ENCODE measurements around the gene SCO1. TPM values are rescaled to one million over a fixed set of nuclear protein-coding genes. Genes with fewer than 3 reads are reported as not detected.

SCO1 gene
- total RNA-seq, 1 experiment from 2014 or later = 60.3 TPM

DNA sequence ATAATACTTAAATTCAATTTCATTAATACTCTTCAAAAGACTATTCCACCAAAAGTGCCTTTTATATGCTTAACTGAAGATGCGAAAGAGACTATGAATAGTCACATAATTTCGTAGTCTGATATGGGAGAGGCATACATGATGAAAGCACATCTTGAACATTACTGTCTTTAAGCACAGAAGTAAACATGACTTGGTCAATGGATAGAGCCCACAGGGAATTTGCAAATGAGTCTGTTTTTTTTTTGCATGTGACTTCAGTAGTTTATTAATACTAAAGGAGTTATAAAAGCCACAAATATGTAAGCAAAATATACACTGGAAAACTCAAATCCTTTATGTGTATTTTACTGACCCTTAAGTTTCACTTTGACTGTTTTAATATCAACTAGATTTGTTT lies 16.0 kb upstream of the SCO1 start:
- Histone ChIP-seq H3K23me2 (ENCODE audit: insufficient read length, low read depth, low read length, poor library complexity, severe bottlenecking) (no peaks in the 10 kb centered on the region), H3K14ac (ENCODE audit: insufficient read depth, low read length) (no peak overlapping the region), H2BK15ac (ENCODE audit: low read depth, low read length) (no peak overlapping the region), H3K23ac (ENCODE audit: insufficient read length, low read depth, low read length) (no peak overlapping the region), H3K4me2 (ENCODE audit: insufficient read depth, insufficient read length, low read length) (no peak overlapping the region), H2AFZ (ENCODE audit: low read length) (no peak overlapping the region), H4K20me1 (ENCODE audit: control insufficient read depth, insufficient read depth, insufficient read length) (no peaks in the 10 kb centered on the region), H2BK120ac (ENCODE audit: low read depth, low read length, poor library complexity, severe bottlenecking) (no peak overlapping the region), H3K9ac (ENCODE audit: extremely low read depth, insufficient read length, low read length) (no peak overlapping the region), H3K4ac (ENCODE audit: low read depth, low read length) (no peak overlapping the region), H2BK20ac (ENCODE audit: low read depth, low read length, poor library complexity, severe bottlenecking) (no peak overlapping the region), H2BK5ac (ENCODE audit: insufficient read length, low read length) (no peak overlapping the region), H3K4me1 (ENCODE audit: insufficient read depth, low read length) (no peaks in the 10 kb centered on the region), H3K56ac (ENCODE audit: insufficient read length, low read depth, low read length) (no peak overlapping the region), H4K5ac (ENCODE audit: insufficient read length, low read depth, low read length) (no peak overlapping the region), H3K79me2 (ENCODE audit: insufficient read depth, low read length) (no peaks in the 10 kb centered on the region), H2AK5ac (ENCODE audit: insufficient read length, low read length) (no peak overlapping the region), H3K9me3 (ENCODE audit: control insufficient read depth, low read depth, low read length) (no peaks in the 10 kb centered on the region), H4K8ac (replicated peaks; ENCODE audit: insufficient read length, low read depth, low read length) (no peak overlapping the region), H3K18ac (ENCODE audit: insufficient read length, low read depth, low read length) (no peak overlapping the region), H4K91ac (ENCODE audit: insufficient read length, low read depth, low read length) (no peak overlapping the region), H2BK12ac (ENCODE audit: insufficient read length, low read depth, low read length) (no peak overlapping the region), H3K27ac (ENCODE audit: insufficient read length, low read depth, low read length) (no peak overlapping the region), H3T11ph (ENCODE audit: low read length) (no peak overlapping the region), H3K27me3 (ENCODE audit: insufficient read depth, low read length) (no peaks in the 10 kb centered on the region), H3K79me1 (ENCODE audit: insufficient read depth, low read depth, low read length, poor library complexity, severe bottlenecking) (no peaks in the 10 kb centered on the region)
- Mint-ChIP-seq H3K27ac (no peak overlapping the region), H3K4me3 (no peak overlapping the region), H3K36me3 (ENCODE audit: insufficient read depth in 1 of 3, low read depth in 3 of 3) (peaks cover 0 to 31% (median 22%) of the 10 kb centered on the region in 3 experiments; a peak in 5 of 7 replicates), H3K9me3 (no peaks in the 10 kb centered on the region), H3K27me3 (ENCODE audit: low read depth) (no peaks in the 10 kb centered on the region), H3K4me1 (no peaks in the 10 kb centered on the region)
- no peak for TF ChIP-seq CTCF (conservative IDR thresholded peaks at IDR 0.05)
- no peak for DNase-seq
- WGBS (ENCODE audit: extremely low coverage, insufficient read length, low lambda C conversion rate) = no CpG with 5 or more reads among the region's 2 CpGs
